GM12865 (cell line): ENCODE measurements around the gene PIM3.

Source experiments
- DNase-seq: peaks from one replicate; pipeline ENCODE4 v3.0.0; 2010; ENCODE audit warnings: low read depth
- H3K4me3 ChIP-seq: 2 replicates; pipeline ENCODE4 v1.5.1; 2011; ENCODE audit warnings: mild to moderate bottlenecking, low read depth, low read length, control low read depth
- TF ChIP-seq, protein P1 (sequence below): IDR thresholded peaks from 2 replicates; pipeline ENCODE4 v1.5.1; 2011; ENCODE audit warnings: low read length, control low read depth, low read depth, inconsistent platforms; ENCODE audit not compliant: insufficient read depth; ENCODE audit errors: missing control alignments

The PIM3 gene

GRCh38 chr22:49934160-49934890 lies 26.2 kb upstream of the PIM3 start:
- H3K4me3 ChIP-seq: peak overlapping the region; percentile 79
- TF ChIP-seq, protein P1, sequence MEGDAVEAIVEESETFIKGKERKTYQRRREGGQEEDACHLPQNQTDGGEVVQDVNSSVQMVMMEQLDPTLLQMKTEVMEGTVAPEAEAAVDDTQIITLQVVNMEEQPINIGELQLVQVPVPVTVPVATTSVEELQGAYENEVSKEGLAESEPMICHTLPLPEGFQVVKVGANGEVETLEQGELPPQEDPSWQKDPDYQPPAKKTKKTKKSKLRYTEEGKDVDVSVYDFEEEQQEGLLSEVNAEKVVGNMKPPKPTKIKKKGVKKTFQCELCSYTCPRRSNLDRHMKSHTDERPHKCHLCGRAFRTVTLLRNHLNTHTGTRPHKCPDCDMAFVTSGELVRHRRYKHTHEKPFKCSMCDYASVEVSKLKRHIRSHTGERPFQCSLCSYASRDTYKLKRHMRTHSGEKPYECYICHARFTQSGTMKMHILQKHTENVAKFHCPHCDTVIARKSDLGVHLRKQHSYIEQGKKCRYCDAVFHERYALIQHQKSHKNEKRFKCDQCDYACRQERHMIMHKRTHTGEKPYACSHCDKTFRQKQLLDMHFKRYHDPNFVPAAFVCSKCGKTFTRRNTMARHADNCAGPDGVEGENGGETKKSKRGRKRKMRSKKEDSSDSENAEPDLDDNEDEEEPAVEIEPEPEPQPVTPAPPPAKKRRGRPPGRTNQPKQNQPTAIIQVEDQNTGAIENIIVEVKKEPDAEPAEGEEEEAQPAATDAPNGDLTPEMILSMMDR: no peak
- DNase-seq: no peak

GRCh38 chr22:49934891-49935557 lies 25.5 kb upstream of the PIM3 start:
- peak overlapping the region; percentile 79 for H3K4me3 ChIP-seq
- DNase-seq: peak; percentile 86

GRCh38 chr22:49935561-49935960 lies 25.0 kb upstream of the PIM3 start:
- peak overlapping the region; percentile 38; the same call in 1 of the 2 replicates for H3K4me3 ChIP-seq
- TF ChIP-seq, protein P1: no peak
- DNase-seq: no peak

More at GRCh38 chr22:49934891-49935557, 25.5 kb upstream of the PIM3 start:
- TF ChIP-seq, protein P1: no peak

DNA sequence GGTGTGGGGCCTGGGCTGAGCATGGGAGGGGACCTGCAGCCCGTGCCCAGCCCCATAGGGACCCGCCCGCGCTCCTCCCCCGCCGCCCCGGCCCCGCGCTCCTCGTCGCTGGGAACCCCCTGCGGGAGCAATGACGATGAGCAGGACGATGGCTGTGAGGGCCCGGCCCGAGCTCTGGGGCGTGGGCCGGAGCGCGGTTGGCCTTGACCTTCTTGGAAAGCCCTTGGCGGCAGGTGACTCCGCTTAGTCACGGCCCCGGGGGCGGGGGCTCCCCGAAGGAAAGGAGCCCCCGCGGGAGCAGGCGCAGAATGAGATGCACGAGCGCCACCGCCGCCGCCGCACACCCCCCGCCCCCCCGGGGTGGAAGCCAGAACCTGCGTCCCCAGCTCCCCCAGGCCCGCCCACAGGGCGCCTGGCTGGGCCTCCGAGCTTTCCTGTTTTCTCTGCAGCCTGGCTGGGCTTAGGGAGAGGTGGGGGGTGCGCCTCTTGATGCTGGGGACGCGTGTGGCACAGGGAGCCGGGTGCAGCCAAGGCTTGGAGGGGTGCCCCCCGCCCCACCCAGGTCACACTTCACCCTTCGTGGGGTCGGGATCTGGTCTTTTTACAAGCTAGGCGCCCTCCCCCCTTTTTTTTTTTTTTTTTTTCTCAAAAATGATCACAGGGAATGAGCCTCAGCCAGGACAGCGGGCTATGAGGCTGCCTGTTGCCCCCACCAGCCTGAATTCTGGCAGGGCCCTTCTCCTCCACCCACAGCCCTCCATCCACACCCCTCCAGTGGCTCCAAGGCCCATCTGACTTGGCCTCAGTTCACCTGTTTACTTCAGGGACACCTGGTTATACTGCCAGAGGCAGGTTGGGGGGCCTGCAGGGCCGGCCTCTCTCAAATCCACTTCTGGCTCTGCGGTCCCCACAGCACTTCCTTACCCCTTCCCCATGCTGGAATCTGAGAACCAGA lies 24.3 kb upstream of the PIM3 start:
- peak; percentile 92 for DNase-seq

DNA sequence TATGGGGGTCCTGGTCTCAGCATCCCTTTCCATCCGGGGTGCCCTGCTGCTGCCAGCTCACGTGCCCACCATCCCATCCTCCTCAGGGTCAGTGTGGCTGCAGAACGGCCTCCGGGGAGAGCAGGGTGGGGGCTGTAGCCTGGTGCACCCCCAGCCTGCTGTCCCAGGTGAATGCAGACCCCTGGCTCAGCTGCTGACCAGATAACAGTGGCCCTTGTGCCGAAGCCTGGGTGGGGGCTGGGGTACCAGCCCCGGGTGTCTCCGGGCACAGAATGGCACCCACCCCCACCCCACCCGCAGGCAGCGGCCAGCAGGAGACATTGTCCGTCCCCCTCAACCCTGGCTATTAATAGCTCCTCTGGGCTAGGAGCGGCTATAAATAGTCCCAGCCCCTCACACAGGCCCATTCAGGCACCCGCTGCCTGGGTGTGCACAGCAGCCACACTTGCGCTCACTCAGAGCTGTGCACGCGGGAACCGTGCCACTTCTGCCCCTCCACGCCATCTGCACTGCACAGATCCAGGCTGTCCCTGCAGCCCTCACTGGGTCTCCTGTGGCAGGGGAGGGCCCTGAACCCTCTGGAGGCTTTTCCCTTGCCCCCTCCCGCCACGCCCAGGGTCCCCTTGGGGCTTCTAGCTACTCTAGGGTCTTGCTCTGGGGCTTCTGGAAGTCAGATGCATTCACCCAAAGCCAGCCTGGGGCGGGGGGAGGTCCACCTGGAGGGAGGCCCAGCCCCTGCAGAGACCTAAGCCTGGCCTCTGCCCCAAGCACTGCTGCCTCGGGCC lies 23.4 kb upstream of the PIM3 start:
- TF ChIP-seq, protein P1: no peak
- H3K4me3 ChIP-seq: no peak overlapping the region
- DNase-seq: no peak

More for the DNA sequence above, 24.3 kb upstream of the PIM3 start:
- H3K4me3 ChIP-seq: peak overlapping the region; percentile 38
- TF ChIP-seq, protein P1: no peak
